Measurements from ENCODE around the gene BTAF1.
"Not testable (repeated sequence)": the region's sequence is repeated elsewhere in the genome, so short reads cannot be mapped to it uniquely, and the experiment has no call there.

BTAF1 gene

GRCh38 chr10:91980319-91980718, 56.7 kb downstream of the BTAF1 start:
- no peak for DNase-seq

GRCh38 chr10:91983416-91983815, 59.8 kb downstream of the BTAF1 start:
- DNase-seq: no peak

- no peak for DNase-seq
Measured at GRCh38 chr10:91987397-91988037, 63.9 kb downstream of the BTAF1 start.

GRCh38 chr10:91992031-91992430, 68.5 kb downstream of the BTAF1 start:
- DNase-seq: no peak

GRCh38 chr10:91996266-91996665, 72.7 kb downstream of the BTAF1 start:
- DNase-seq: no peak

- no peak for DNase-seq
Measured at GRCh38 chr10:92001581-92001980, 78.0 kb downstream of the BTAF1 start.

GRCh38 chr10:92001995-92002394, 78.4 kb downstream of the BTAF1 start:
- DNase-seq: no peak

GRCh38 chr10:92003258-92003657, 79.7 kb downstream of the BTAF1 start:
- no peak for DNase-seq

DNA sequence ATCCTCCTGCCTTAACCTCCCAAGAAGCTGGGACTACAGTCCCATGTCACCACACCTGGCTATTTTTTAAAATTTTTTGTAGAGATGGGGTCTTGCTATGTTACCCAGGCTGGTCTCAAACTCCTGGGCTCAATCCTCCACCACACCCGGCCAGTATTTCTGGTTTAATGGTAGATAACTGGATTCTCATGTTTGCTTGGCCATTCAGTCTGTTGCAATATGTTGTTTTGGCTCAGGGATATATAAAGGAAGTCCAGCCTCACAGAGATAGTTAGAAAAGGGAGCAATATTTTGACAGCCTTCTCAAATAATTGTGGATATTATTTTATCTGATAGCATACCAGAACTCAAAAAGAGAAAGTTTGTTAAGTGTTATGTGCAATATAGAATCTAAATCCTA, 82.4 kb downstream of the BTAF1 start:
- DNase-seq: no peak

DNA sequence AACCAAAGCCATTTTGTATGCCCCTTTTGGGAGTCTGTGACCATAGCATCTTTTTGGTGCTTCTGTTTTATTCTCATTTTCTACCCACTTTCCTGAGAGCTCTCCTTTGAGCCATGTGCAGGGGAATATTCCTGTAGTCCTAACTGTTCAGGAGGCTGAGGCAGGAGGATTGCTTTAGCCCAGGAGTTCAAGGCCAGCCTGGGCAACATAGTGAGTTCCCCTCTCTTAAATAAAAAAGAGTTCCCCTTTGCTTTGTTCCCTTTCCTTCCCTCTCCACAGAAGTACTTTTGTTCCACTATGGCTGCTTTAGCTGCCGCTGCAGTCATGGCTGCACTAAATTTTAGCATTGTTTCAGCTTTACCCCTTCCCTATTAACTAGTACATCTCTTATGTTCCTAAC, 85.9 kb downstream of the BTAF1 start:
- no peak for DNase-seq

- DNase-seq: no peak
Measured at GRCh38 chr10:92010047-92010735, 86.6 kb downstream of the BTAF1 start.

DNA sequence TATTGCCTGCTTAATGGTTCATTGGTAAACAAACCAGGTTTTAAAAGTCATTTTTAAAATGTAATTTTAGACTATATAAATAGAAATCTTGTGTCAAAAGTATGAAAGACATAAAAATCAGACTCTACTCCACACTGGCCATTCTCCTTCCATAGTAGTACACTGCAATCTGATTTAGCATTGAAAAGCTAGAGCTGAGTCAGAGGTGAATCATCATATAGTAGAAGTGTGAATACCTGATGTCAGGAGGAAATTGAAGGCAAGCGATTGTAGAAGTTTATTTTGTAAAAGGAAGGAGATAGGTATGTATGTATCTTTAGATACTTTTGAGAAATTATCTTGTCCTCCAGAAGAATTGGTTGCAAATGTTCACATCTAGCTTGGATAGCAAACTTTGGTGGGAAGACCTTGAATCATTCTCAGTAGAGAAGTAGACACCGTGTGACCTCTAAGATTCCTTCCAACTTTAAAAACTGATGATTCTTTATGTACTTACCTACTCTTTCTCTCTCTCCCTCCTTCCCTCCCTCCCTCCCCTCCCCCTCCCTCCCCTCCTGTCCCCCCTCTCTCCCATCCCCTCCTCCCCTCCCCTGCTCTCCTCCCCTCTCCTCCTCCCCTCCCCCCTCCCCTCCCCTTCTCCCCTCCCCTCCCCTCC, 88.1 kb downstream of the BTAF1 start:
- peak; percentile 79 for DNase-seq

DNA sequence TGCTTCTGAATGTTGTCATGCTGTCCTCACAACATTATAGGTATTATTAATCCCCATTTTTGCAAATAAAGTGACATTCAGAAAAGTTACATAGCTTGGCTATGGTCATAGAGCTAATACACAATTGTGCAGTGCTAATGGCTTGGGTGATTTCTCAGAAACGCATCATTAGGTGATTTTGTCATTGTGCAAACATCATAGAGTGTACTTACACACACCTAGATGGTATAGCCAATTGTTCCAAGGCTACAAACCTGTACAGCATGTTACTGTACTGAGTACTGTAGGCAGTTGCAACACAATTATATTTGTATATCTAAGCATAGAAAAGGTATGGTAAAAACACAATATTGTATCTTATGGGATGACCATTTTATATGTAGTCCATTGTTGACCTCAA, 91.0 kb downstream of the BTAF1 start:
- no peak for DNase-seq

GRCh38 chr10:92024700-92025099, 101.1 kb downstream of the BTAF1 start:
- DNase-seq: no peak

DNA sequence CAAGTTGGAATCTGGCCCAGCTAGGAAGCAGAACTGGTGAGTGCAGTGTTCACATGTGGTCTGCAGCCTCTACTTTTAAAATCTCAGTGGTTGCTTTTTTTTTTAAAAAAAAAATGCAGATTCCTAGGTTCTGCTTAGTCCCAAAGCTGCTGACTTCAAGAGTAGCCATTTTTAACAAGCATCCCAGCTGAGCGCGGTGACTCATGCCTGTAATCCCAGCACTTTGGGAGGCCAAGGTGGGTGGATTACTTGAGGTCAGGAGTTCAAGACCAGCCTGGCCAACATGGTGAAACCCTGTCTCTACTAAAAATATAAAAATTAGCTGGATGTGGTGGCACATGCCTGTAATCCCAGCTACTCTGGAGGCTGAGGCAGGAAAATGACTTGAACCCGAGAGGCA, 101.8 kb downstream of the BTAF1 start:
- DNase-seq: not testable (repeated sequence)

- DNase-seq: no peak
Measured at GRCh38 chr10:92027141-92027540, 103.6 kb downstream of the BTAF1 start.

- DNase-seq: no peak
Measured at GRCh38 chr10:92031580-92031979, 108.0 kb downstream of the BTAF1 start.

GRCh38 chr10:92033070-92033469, 109.5 kb downstream of the BTAF1 start:
- DNase-seq: not testable (repeated sequence)

DNA sequence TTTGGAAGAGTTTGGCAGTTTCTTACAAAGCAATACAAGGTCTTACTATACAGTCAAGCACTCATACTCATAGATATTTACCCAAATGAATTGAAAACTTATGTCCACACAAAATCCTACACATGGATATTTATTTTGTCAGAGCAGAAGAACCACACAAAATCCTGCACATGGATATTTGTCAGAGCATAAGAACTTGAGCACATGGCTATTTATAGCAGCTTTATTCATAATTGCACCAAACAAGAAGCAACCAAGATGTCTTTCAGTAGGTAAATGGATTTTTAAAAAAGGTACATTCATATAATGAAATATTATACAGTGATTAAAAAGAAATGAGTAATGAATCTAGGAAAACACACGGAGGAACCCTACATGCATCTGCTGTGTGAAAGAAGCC, 115.4 kb downstream of the BTAF1 start:
- no peak for DNase-seq

- DNase-seq: no peak
Measured at GRCh38 chr10:92042541-92042940, 119.0 kb downstream of the BTAF1 start.

GRCh38 chr10:92045641-92046106, 122.1 kb downstream of the BTAF1 start:
- no peak for DNase-seq

DNA sequence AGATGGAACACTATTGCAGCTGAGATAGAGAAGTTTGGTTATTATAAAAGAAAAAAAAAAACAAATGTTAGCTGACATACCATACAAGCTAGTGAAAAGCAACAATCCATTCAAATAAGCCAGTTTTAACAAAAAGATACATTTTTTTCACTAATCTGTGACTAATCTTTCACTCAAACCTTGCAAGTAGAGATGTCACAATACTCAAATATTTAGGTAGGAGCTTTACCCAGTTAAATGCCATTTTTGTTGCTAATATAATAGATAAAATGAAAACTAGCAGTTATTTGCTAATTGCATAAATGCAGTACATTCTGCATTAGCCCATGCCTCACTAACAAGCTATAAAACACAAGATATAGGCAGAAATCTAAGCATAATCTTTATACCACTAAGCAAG, 123.6 kb downstream of the BTAF1 start:
- DNase-seq: no peak

GRCh38 chr10:92052088-92052487, 128.5 kb downstream of the BTAF1 start:
- no peak for DNase-seq

DNA sequence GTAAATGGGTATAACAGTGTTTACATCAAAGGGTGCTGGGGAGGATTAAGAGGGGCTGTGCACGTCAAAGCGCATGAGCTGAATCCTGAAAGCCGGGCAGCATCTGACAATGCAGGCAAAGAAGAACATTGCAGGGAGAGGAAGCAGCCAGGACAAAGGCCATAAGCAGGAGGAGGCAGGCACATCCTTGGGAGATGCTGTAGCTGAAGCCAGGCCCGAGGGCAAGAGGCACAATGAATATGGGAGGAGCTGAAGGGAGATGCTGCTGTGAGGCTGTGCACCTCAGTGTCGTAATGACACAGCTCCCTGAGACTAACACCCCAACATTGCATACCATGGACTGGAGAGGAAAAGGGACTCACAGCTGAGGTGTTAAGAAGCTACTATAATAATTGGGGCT, 129.2 kb downstream of the BTAF1 start:
- DNase-seq: no peak
